HG02938 (cell line): ENCODE results near the gene STK38L.
A peak's percentile ranks its signal among the peaks of the same experiment; 100 is the strongest.

Experiments
- ATAC-seq: cut with Tn5 transposase; IDR thresholded peaks from one replicate; pipeline ENCODE4 v1.9.1; 2021; ENCODE audit warnings: mild to moderate bottlenecking, moderate library complexity; ENCODE audit not compliant: unreplicated experiment

The STK38L gene

DNA sequence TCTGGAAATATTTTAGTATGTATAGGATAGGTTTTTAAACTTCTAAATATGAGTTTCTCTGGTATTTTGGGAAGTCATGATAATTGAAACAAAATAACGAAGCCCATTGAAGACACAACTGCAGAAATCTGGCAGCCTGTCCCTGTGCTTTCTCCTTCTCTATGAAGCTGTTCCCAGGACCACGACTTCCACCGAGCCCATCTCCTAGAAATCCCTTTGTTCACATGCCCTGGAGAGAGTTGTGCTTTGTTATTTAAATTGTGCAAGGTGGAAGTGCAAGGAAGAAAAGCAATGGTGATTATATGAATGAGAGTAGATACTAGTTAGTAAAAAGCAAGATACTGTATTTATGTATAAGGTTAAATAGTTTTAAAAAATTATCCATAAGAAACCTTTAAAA, 32.2 kb downstream of the STK38L start:
- no peak for ATAC-seq

DNA sequence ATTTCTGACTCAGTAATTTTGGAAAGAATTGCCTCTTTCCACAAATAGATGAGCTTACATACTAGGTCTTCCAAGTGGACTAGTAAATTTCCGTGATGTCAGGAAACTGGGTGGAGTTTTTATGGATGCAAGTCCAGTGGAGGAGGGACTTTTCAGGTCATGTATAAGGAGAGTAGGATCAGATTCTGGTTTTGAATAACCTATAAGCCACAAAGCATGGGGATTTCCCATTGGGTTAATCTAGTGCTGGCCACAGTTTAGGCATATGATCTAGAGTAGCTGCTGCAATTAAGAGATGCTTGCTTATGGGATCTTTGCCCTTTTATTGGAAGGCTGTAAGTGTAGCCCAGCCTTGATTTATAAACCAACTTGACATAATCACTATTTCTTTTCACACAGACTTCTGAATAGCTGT, 33.8 kb downstream of the STK38L start:
- ATAC-seq: peak; percentile 92

DNA sequence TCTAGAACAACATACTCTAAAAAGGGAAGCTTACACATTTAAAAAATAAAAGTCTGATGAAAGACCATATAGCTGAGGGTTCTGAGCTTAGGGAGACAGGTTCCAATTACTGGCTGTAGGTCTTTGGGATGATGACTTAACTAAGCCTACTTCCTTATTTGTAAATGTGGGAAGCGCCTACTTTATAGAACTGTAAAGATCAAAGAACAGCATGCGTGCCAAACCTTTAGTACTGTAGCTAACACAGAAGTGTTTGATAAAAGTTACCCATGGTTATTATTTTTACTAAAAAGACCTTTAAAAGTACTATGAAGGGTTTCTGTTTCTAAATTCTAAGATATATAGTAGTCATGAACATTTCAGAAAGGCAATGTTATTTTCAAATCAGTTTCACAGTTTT, 35.7 kb downstream of the STK38L start:
- ATAC-seq: no peak

DNA sequence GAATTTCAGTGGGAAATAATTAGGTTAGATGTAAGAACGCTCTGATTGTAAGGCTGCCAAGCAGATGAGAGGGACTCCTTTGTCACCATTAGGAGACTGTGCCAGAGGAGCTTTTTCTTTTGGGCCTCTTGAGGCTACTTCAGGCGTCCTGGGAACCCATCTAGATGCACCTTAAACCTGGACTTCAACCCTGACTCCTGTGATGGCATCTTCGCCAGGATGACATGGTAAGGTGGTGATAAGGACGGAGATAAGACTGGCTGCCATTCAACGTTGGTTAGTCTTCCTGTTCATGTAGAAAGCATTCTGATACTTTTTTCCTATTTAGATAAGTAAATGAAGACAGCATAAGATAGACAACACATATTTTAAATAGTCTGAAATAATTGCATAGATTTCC, 36.3 kb downstream of the STK38L start:
- ATAC-seq: no peak

DNA sequence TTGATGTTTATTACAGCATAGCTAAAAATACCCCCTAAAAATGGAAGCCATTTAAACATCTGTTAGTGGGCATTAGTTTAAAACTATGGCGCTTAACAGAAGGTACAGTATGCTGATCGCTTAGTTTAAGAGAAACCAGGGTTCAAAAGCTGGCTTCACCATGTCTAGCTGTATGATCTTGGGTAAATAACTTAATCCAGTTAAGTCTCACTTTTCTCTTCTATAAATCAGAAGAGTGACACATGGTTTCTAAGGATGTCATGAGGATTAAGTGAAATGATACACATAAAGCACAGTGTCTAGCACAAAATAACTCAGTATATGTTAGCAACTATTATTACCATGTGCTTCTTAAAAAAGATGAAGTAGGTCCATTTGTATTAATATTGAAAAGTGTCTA, 38.7 kb downstream of the STK38L start:
- ATAC-seq: no peak

DNA sequence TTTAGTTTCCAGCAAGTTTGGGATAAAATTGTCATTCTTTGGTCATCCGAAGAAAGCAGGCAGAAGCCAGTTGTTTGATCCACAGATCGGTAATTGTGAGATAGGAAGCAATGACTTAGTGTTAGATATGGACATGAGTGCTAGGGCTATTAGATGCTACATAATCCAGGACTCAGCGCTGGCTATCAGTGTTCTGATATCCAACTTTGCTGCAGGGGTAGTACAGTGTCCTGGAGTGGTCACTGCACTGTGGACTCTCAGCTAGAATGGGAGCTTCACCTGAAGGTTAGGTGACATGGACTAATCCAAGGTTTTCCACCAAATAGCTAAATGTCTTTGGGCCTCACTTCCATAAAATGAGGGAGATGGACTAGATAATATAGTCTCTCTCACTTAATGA, 39.9 kb downstream of the STK38L start:
- no peak for ATAC-seq

DNA sequence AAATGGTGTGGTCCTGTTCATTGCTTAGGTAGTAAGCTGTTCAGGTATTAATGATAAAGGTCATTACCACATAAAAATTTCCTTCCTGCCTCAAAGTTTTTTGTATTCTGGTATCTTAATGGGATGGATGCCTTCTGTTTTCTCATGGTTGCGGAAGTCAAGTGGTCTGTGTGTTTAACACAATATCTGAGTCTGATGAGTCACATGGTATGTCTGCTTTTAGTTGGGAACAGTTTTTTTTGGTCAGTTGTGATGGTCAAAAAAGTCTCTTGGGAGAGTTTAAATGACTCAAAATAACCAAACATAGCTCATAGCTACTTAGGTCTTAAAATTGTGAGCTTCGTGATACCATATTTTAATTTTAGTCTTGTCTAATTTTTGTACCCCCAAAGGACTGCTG, 40.7 kb downstream of the STK38L start:
- ATAC-seq: peak; percentile 64

DNA sequence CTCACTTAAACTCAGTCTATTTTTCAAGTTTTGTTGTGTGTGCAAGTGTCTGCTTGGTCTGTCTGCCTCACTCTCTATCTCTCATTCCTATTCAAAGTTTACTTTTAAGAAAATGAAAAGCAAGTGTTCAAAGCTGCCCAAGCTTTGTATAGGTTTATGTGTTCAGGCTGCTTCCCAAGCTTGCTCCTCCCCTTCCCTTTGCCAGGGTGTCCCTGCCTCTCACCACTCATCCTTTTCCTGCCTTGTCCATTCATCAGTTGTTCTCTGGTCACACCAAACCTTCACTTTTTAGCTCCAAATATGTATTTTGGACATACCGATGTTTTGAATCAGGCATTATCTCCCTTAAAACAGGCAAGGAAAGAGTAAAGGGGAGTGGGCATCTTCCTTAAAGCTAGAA, 41.3 kb downstream of the STK38L start:
- ATAC-seq: no peak

DNA sequence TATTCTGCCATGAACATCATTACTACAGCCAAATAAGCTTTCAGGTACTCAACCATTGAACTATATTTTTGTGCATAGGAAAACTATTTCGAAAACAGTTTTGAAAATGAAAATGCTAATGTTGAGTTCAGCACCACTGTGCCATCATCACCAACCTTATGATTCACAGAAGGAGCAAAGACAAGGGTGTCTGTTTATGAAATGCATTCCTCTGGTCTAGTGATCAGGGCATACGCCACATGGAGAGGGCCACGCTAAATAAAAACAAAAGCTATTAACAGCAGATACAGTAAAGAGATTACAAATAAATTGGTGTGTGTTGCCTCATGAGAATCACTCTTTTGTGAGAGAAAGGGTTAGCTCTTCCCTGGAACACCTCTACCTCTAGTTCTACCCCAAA, 45.3 kb downstream of the STK38L start:
- no peak for ATAC-seq

DNA sequence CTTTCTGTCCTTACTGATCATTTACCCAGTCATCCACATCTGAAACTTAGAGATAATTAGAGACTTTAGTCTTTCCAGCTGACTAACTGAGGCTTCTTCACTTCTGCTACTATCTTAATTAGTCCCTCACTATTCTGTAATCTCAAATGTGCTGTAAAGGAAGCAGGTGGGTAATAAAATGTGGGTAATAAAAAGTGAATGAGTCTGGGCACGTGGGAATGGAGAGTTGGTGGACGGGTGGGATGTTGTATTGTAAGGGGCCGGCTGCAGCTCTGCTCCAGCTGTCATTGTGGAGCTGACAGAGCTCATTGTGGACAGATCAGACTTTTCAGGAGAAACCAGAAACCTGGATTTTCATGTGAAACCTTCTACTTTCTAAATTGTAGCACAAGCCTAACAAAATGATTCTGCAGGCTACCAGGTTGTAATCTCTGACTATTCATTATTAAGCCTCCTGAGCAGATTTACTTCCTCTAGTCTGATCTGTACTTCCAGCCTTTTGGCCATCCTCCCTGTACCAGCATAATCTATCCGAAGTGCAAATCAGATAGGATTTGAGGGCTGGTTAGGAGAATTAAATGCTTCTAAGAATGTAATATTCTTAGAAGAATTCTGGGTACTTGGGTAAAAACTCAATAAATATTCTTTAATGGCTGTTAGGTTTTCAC, 46.5 kb downstream of the STK38L start:
- ATAC-seq: no peak

DNA sequence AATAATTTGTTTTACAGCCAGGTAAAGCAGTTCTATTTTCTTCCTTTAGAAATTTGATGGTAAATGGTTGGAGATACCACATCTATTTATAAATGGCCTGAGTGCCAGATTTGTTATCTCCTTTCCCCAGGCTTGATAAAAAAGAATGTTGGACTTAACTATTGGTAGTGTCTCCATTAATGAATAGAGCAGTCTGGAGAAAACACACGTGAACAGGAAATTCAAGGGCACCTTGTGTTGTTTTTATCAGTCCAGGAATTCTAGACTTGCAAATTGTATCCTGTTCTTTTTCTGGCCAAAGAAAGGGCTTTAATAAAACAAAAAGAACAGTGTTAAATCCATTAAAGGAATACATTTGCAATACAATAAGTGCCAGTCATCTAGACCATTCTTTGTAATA, 47.8 kb downstream of the STK38L start:
- no peak for ATAC-seq

DNA sequence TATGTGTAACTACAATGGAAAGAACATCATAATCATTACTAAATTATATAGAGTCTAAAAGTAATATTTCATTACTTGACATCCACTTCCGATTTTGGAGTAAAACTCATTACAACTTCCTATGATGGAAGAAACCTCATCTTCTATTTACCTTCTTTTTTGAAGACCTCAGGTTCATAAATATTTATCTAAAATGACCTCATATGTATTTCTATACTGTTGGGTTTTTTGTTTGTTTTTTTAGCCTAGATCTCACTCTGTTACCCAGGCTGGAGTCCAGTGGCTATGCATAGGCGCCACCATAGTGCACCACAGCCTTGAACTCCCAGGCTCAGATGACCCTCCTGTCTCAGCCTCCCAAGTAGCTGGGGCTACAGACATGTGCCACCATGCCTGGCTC, 48.6 kb downstream of the STK38L start:
- no peak for ATAC-seq

DNA sequence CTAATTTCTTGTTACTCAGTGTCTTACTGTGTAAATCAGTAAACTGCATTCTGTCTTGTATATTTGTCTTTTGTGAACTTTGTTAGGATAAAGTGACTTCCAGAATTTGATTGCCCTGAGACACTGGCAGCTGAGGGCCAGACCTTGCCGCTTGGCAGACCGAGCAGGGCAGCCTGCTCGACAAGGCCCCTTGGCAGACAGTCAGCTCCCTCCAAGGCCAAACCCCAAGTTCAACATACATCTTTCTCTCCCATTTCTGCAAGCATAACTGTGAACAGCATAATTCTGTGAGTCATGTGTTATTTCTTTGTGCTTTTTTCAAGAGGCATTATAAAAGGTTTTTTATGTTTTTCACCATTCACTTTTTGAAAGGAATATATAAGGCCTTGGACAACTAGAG, 49.4 kb downstream of the STK38L start:
- no peak for ATAC-seq

DNA sequence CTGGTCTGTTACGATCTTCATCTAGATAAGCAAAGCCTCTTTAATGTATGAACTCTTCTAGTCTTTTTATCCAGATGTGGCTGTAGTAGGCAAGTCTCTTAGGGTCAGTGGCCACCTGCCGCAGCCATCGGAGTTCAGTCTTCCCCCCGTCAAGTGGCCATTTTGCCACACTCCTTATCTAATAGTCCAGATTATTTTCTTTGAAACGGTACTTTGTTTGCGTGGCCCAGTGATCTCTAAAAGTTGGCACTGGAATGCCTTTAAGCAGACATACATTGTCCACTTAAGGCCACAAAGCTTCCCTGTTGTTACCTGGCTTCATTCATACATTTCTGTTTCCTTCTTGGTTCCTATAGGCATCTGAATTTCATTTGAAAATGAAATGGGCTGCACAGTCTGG, 52.6 kb downstream of the STK38L start:
- ATAC-seq: no peak

DNA sequence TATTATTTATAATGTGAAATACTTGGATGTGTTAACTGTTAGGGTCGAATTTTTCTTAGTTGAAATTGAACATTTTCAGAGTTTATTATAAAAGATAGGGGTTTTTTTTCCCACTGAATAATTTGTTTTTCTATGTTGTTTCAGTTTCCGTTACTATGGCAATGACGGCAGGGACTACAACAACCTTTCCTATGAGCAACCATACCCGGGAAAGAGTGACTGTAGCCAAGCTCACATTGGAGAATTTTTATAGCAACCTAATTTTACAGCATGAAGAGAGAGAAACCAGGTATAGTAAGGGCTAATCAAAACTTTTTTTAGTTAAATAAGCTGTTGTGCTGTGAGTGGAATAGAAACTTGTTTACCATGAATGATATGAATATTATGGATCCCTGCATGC, 53.5 kb downstream of the STK38L start:
- no peak for ATAC-seq

DNA sequence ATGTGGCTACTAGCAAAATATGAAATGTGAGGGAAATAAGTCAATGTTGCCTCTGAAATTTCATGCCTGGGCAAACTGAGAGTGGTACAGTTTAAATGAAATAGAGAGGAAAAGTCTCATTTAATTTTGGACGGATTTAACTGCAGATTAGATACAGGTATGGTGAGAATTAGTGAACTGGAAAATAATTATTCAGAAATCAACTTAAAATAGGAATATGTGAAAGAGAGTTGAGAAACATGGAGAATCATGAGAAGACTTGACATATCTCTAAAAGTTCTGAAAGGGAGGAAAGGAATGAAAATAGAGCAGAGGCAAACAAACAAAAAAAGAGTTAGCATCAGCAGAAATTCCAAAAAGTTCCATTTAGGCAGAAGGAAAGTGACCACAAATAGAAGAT, 55.0 kb downstream of the STK38L start:
- no peak for ATAC-seq

DNA sequence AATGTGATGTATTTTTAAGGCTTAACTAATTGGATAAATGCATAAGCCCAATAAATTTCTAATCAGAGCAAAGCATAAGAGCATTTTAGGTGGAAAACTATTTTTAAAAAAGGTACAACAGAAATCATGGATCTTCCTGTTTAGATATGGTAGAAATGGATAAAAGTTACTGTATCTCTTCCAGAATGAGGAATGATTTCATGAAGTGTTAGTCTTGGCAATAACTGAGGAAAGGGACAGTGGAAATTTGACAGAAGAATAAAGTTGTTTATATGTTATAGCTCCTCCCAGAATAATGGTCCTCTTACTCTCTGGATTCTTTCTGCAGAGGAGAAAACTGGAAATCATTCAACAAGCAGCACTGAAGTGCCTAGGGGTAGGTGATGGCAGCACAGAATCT, 56.1 kb downstream of the STK38L start:
- no peak for ATAC-seq

DNA sequence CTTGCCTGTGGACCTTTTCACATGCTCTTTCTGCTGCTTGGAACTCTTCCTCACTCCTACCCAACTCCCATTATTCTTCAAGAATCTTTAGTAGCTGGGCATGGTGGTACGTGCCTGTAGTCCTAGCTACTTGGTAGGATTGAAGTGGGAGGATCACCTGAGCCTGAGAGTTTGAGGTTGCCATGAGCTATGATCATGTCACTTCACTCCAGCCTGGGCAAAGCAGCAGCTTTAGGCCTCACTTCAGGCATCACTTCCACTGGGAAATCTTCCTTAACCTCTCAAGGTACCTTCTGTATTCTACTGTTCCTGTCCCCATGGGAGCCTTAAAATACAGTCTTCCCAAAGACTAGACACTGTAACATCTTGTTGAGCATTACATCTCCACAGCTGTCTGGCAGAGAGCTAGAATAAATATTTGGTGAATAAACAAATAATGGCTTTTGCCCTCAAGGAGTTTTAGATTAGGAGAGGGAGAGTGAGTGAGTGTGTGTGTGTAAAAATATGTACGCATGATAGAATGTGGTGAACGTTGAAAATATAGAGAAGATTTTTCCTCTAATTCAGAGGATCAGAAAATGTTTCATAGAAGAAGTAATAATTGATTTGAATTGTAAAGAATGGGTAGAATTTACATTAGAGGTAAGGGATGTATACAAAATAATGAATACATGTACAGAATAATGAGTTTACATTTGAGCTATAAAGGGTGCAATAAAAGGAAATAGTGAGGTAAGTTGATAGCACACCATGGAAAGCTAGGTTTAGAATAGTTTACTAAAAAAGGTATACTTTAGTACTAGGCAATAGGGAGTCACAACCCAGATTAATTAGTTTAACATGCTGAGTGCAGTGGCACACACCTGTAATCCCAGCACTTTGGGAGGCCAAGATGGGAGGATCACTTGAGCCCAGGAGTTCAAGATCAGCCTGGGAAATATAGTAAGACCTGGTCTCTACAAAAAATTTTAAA, 59.3 kb downstream of the STK38L start:
- no peak for ATAC-seq

DNA sequence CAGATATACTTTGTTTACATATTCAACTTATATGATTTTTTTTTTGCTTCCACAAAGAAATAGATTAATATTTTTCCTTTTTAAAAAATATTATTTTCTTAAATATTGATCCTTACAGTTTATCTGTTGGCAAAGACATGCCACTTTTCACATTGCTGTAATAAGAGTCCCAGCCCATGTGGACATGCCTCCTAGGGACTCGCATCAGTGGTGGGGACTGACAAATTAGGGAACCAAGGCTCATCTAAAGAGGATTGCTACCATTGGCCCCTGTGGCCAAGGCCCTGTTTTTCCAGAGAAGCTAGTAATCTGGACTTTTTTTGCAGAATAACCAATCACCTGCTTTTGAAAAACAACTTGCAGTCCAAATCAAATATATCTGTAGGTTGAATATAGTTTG, 60.8 kb downstream of the STK38L start:
- no peak for ATAC-seq

DNA sequence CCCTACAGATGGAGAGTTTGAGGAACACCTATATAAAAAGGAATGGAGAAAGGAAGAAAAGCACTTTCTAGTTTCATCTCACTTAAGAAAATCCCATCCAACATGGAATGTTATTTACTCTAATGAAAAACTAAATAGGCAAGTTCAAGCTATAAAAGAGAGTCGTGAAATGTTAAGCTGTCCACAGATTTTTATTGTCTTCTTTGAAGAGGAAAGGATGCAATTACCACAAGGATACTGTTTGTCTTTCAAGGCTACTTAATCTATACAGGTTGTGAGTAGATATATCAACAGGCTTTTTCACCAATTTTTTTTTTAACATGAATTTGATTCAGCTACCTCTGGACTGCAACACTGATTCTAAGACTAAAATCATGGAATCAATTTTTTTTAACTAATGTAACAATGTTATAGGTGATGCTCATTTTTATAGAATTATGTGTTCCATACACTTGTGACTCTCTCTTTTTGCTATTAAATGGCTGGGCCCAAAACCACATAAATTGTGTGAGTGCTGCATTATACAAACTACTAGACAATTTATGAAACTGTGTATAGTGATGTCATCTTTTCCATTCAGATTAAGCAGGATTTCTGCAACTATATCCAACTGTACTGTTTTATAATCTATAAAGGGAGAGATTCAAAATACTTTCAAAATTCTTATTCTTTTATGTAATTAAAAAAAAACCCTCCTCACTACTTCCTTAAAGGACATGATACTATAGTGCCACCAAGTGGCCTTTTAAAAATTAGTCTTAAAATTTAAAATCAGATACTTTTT, 61.8 kb downstream of the STK38L start:
- no peak for ATAC-seq

DNA sequence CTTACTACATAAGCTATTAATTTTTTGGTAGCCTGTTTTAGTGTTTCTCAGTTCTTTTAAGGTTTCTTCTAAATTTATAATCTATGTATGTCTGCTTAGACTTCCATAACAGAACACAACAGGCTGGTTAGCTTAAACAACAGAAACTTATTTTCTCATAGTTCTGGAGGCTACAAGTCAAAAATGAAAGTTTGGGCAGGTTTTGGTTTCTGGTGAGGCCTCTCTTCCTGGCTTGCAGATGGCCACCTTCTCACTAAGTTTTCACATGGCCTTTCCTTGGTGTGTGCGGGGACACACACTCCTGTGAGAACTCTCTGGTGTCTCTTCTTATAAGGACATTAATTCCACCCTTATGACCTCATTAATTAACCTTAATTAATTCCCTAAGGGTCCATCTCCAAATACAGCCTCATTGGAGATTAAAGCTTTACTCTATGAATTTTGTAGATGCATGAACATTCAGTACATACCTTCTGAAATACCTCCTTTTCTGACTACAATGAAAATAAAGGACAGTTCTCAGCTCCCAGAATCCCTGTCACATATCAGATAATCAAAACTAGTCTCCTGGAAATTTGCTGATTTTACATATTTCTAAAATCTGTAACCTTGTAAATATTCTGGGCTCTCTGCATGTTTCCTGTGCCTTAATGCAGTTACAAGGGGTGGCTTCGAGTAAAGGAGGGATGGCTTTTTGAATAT, 65.4 kb downstream of the STK38L start:
- ATAC-seq: no peak
